NCI-H1417 (cell line): ENCODE data around the gene RALA.

Source experiments
- DNase-seq, 3 experiments: peaks; one replicate each; lab custom pipeline; 2025; lab: John Stamatoyannopoulos, UW

RALA gene

DNA sequence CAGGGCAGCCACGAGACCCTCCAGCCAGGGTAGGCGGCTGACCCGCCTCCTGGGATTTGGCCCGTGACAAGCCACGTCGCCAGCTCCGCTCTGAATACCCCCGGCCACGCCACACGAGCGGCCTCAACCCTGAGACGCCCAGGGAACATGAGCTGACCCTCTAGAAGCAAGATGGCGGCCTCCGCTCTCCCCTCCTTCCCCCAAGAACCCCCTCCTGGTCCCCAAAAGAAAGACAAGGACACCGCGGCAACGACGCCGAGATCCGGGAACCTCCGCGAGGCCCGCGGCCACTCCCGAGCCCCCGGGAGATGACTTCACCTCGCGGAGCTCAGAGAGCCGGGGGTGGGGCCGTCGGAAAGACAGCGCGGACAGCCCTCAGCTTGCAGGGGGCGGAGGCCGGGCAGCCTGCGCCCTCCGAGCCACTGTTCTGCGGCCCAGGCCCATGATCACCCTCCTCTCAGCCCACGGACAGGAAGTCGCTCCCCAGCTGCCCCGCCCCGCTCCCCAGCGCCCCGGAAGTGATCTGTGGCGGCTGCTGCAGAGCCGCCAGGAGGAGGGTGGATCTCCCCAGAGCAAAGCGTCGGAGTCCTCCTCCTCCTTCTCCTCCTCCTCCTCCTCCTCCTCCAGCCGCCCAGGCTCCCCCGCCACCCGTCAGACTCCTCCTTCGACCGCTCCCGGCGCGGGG lies at the start of gene RALA:
Gene RALA (plus strand): TSS at position 526 of the 685 bp plus-strand sequence. CDS start 63,096 bp downstream, outside the sequence.
- peak; percentile 78 to 94 (median 93) for DNase-seq

GRCh38 chr7:39574673-39575349 lies 48.6 kb upstream of the RALA start:
- no peak for DNase-seq

DNA sequence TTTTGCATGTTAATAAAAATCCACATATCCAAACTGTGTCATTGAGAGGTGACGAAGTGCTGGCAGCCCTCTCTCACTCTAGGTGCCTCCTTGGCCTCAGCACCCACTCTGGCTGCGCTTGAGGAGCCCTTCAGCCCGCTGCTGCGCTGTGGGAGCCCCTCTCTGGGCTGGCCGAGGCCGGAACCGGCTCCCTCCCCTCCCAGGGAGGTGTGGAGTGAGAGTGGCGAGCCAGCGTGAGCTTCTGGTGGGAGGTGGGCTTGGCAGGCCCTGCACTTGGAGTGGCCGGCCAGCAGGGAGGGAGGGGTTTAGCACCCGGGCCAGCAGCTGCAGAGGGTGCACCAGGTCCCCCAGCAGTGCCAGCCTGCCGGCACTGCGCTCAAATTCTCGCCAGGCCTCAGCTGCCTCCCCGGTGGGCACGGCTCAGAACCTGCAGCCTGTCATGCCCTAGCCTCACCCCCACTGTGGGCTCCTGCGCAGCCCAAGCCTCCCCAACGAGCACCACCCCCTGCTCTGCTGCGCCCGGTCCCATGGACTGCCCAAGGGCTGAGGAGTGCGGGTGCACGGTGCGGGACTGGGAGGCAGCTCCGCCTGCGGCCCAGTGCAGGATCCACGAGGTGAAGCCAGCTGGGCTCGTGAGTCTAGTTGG lies 46.0 kb upstream of the RALA start:
- no peak for DNase-seq

DNA sequence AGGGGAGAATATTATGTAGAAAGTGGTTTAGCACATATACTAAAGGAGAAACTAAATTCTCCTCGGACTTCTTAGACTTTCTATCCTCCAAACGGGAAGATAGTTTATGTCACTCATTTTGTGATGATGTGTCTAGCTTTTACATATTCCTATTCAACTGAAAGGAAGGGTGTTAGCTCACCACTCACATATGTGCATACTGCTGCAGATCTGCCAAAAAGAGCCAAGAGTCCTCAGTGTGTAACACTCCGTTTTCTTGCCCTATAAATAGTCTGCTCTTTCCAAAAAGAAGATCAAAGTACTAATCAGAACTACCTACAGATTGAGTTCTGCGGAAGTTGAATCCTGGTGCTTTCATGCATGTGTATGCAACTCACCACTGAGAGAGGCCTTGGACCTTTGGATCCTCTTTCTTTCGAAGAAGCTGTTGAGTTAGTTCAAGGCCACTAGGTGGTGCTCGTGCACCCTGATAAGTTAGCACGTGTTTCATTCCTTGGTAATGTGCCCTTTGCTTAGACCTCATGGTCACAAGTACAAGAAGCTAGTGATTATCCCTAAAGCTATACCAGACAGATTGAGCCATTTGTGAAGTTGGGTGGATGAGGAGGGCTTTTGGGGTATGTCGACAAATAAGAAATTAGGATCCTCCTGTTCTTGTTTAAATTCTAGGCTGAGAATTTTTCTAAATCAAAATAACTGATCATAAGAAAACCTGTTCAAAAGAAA lies 43.1 kb upstream of the RALA start:
- peak; percentile 79 to 95 (median 85) for DNase-seq

DNA sequence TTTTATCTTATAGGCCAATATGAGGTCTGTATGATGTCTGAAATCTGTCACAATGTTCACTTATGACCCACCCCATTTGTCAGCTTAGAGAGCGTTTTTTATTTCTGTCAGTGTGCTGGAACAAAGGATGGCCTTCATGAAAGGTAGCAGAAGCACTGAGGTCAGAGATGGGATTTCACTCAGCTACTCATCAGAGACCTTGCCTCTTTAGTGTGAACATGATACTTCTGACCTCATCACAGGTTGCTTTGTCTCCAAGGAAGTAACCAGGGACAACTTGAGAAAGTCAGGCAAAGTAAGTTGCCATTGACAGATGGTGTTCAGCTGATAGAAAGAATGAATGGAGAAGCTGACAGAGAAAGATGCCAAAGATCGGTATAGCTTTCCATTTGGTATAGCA lies 40.8 kb upstream of the RALA start:
- peak in 1 of 3 experiments; percentile 9 for DNase-seq

GRCh38 chr7:39583539-39583938 lies 39.8 kb upstream of the RALA start:
- DNase-seq, result peak in 1 of 3 experiments; percentile 24

- no peak for DNase-seq
These were observed 36.0 kb upstream of the RALA start for GRCh38 chr7:39587393-39587792.

DNA sequence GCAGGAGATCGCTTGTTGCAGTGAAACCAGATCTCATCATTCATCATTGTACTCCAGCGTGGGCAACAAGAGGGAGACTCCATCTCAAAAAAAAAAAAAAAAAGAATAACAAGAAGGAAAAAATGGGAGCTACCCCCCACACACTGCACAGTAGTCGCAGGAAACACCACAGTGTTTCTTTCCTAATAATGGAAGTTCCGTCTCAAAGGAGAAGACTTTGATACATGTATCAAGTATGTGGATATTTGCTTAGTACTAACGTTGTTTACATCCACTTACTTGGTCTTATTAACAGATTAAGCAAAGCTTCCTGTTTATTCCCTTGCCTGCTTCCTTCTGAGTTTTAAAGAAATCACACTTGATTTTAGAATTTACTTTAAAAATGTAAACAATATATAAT lies 35.0 kb upstream of the RALA start:
- no peak for DNase-seq

- DNase-seq, result peak; percentile 13 to 70 (median 35)
These were observed 33.9 kb upstream of the RALA start for GRCh38 chr7:39589323-39590111.

GRCh38 chr7:39592586-39592985 lies 30.8 kb upstream of the RALA start:
- no peak for DNase-seq

- DNase-seq, result peak in 1 of 3 experiments; percentile 7
These were observed 28.3 kb upstream of the RALA start for GRCh38 chr7:39594988-39595620.

DNA sequence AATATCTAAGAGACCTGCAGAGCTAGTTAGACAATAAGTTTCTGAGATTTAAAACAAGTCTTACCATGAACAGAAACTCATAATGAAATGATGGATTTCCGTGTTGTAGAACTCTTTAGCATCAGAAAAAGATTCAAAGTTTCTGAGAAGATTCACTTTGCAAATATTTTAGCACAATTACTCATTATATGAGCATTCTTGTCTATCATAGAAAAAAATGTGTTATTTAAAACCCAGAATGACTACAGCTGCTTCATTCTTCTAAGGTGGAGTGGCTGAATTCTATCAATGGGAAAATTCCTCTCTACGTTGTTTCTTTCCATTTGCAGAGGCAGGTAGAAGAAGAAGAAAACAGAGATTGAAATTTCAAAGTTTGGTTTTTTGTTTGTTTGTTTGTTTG lies 21.0 kb upstream of the RALA start:
- DNase-seq, result no peak

DNA sequence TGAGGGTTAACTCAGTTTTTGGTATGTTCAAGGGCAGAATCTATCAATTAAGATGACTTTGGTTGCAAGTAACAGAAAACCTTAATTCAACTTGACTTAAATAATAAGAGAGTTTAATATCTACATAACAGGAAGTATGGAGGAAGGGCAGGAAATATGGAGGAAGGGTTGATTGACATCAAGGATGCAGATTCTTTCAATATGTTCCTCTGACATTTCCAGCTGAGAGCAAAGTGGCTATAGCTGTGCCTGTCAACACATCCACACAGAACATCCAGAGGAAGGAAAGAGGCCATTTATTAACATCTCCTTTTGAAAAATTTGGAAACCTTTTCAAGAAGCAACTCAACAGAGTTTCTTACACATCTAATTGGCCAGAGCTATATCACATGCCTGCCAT lies 19.4 kb upstream of the RALA start:
- DNase-seq, result no peak

DNA sequence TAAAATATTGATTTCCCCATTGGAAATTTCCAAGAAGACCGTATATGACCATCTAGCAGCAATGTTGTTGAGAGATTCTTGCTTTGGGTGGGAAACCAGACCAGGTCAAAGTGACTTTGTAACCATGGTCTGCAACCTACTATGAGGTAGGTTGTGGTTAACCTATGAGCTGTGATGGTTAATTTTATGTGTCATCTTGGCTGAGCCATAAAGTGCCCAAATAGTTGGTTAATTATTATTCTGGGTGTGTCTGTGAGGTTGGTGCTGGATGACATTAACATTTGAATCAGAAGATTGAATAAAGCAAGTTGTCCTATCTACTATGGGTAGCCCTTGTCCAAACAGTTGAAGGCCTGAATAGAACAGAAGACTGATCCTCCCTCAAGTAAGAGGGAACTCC lies 18.3 kb upstream of the RALA start:
- DNase-seq, result no peak

DNA sequence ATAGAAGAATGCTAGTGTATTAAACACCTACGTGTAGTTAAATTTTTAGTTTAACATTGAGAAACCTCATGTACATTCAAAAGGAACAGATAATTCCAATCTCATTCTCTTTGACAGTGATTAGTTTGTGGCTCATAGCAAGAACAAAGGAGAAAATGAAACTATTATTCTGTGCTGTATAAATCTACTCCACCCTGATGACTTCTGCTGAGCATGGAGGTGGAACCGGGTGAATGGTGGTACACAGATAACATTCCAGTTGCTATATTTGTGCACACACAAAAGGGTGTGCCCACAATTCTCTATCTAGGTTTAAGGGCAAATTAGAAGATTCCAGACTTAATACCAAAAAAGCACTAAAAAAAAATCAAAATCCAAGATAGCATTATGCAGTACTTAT lies 17.0 kb upstream of the RALA start:
- DNase-seq, result no peak

DNA sequence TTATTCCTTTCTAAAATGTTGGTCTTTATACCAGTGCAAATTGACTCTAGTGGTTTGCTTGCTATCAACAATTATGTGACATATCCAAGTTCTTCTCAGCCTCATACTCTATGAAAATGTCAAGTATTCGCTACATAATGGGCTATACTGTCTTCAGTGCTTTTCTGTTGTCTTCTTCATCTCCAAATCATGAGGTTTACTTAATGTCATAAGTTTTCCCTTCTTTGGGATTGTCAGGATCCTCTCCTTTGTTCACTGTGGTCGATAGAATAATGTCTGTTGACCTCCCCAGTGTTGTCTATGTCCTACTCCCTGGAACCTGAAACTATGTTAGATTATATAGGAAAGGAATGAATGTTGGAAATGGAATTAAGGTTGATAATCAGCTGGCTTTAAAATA lies 16.4 kb upstream of the RALA start:
- no peak for DNase-seq

- DNase-seq, result no peak
These were observed 15.5 kb upstream of the RALA start for GRCh38 chr7:39607865-39608264.

GRCh38 chr7:39608278-39608677 lies 15.1 kb upstream of the RALA start:
- no peak for DNase-seq

GRCh38 chr7:39609113-39609934 lies 14.0 kb upstream of the RALA start:
- DNase-seq, result no peak

GRCh38 chr7:39609935-39610263 lies 13.5 kb upstream of the RALA start:
- no peak for DNase-seq
